ENCODE measurements around the gene TAOK2.

GRCh38 chr16:29968205-29968604 lies 5.5 kb upstream of the TAOK2 start:
- TF ChIP-seq CTCF (IDR thresholded peaks at IDR 0.05) (no peak), POLR2A (IDR thresholded peaks at IDR 0.05) (no peak)

Measured in right lobe of liver (tissue), 4 donors.